Measurements from ENCODE around the gene GP9. TPM values are rescaled to one million over a fixed set of nuclear protein-coding genes. Genes with fewer than 3 reads are reported as not detected.

GP9 gene
- polyA plus RNA-seq, 1 donor from 2014 or later: not detected

DNA sequence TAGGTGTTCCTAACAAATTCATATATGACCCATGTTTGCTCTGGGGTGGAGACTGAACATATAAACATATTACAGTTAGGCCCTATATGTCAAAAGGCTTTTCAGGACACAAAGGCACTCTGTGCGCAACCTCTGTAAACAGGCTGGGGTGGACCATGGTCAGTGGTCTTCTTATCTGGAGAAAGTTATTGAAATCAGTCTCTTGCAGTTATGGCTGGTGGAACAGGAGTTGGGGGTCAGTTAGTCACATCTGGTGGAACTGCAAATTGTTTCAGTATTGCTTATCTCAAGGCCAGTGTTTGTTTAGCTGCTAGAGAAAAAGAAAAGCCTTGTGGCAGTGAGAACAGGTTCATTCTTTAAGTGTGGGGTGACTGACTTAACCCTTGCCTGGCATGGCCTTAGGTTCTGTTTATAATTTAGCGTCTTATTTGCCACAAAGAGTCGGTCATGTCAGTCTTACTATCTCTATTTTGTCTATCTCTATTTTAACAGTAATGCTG is 5.9 kb upstream of the GP9 start:
- Histone ChIP-seq H3K9me3 (ENCODE audit: low read length) (no peaks in the 10 kb centered on the region), H3K9ac (ENCODE audit: low read length) (no peak overlapping the region), H3K79me2 (replicated peaks; ENCODE audit: insufficient read depth, low read length) (no peaks in the 10 kb centered on the region), H3K4me3 (ENCODE audit: low read length) (no peak overlapping the region), H4K20me1 (ENCODE audit: insufficient read depth) (no peaks in the 10 kb centered on the region), H2AFZ (ENCODE audit: low read depth, low read length) (no peak overlapping the region), H3K27ac (ENCODE audit: low read length) (no peak overlapping the region), H3F3A (ENCODE audit: insufficient read depth, low read length, poor library complexity, severe bottlenecking) (no peaks in the 10 kb centered on the region), H3K36me3 (ENCODE audit: insufficient read depth, low read length) (no peaks in the 10 kb centered on the region), H3K9me2 (ENCODE audit: insufficient read depth, low read length) (no peaks in the 10 kb centered on the region), H3K4me2 (ENCODE audit: low read length) (no peak overlapping the region), H3K27me3 (ENCODE audit: insufficient read depth, low read depth, low read length) (no peaks in the 10 kb centered on the region)
- TF ChIP-seq, protein P1, sequence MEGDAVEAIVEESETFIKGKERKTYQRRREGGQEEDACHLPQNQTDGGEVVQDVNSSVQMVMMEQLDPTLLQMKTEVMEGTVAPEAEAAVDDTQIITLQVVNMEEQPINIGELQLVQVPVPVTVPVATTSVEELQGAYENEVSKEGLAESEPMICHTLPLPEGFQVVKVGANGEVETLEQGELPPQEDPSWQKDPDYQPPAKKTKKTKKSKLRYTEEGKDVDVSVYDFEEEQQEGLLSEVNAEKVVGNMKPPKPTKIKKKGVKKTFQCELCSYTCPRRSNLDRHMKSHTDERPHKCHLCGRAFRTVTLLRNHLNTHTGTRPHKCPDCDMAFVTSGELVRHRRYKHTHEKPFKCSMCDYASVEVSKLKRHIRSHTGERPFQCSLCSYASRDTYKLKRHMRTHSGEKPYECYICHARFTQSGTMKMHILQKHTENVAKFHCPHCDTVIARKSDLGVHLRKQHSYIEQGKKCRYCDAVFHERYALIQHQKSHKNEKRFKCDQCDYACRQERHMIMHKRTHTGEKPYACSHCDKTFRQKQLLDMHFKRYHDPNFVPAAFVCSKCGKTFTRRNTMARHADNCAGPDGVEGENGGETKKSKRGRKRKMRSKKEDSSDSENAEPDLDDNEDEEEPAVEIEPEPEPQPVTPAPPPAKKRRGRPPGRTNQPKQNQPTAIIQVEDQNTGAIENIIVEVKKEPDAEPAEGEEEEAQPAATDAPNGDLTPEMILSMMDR (IDR thresholded peaks at IDR 0.05; ENCODE audit: poor library complexity, severe bottlenecking): no peak
- TF ChIP-seq POLR2AphosphoS5 (IDR thresholded peaks at IDR 0.05) (no peak), EZH2 (IDR thresholded peaks at IDR 0.05; ENCODE audit: borderline replicate concordance, insufficient read depth, low read length, poor library complexity, severe bottlenecking) (no peak), SMC3 (conservative IDR thresholded peaks at IDR 0.05; ENCODE audit: poor library complexity) (no peak), EP300 (conservative IDR thresholded peaks at IDR 0.05; ENCODE audit: poor library complexity, severe bottlenecking) (no peak), MXI1 (conservative IDR thresholded peaks at IDR 0.05; ENCODE audit: poor library complexity, severe bottlenecking) (no peak), RAD21 (conservative IDR thresholded peaks at IDR 0.05) (no peak), TAF1 (IDR thresholded peaks at IDR 0.05; ENCODE audit: low read depth) (no peak)
- TF ChIP-seq, protein P2, sequence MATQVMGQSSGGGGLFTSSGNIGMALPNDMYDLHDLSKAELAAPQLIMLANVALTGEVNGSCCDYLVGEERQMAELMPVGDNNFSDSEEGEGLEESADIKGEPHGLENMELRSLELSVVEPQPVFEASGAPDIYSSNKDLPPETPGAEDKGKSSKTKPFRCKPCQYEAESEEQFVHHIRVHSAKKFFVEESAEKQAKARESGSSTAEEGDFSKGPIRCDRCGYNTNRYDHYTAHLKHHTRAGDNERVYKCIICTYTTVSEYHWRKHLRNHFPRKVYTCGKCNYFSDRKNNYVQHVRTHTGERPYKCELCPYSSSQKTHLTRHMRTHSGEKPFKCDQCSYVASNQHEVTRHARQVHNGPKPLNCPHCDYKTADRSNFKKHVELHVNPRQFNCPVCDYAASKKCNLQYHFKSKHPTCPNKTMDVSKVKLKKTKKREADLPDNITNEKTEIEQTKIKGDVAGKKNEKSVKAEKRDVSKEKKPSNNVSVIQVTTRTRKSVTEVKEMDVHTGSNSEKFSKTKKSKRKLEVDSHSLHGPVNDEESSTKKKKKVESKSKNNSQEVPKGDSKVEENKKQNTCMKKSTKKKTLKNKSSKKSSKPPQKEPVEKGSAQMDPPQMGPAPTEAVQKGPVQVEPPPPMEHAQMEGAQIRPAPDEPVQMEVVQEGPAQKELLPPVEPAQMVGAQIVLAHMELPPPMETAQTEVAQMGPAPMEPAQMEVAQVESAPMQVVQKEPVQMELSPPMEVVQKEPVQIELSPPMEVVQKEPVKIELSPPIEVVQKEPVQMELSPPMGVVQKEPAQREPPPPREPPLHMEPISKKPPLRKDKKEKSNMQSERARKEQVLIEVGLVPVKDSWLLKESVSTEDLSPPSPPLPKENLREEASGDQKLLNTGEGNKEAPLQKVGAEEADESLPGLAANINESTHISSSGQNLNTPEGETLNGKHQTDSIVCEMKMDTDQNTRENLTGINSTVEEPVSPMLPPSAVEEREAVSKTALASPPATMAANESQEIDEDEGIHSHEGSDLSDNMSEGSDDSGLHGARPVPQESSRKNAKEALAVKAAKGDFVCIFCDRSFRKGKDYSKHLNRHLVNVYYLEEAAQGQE (IDR thresholded peaks at IDR 0.05; ENCODE audit: borderline replicate concordance): no peak

DNA sequence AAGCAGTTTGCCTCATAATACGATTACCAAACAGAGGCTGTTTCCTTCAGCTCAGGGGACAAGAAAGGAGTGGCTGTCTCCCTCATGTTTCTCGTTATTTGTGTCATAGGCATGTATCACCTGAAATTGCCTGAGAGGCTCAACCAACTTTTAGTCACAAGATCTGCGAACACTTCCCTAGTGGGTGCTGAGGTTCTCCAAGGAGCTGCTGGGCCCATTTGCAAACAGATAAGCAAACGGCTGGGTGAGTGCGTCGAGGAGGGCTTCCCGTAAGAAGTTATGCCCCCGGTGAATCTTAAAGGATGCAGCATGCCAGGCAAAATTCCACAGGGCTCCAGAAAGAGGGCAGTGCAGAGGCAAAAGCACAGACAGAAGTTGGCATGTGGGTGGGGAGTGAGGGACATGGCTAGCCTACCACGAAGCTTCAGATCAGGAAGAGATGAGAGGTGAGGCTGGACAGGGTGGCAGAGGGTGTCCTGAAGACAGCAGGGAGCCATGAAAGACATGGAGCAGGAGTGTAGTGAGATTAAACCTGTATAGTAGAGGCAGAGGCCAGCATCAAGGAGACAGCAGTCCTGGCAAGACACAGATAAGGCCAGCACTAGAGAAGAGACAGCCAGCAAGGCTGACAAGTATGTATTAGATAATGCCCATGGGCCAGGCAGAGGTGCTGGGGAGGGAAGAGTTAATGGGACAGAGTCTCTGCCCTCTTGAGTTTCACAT is 4.0 kb upstream of the GP9 start:
- Histone ChIP-seq H3K27me3 (ENCODE audit: insufficient read depth, low read depth, low read length) (no peaks in the 10 kb centered on the region), H3K4me2 (ENCODE audit: low read length) (no peak overlapping the region), H3K9me3 (ENCODE audit: low read length) (no peaks in the 10 kb centered on the region), H3K79me2 (replicated peaks; ENCODE audit: insufficient read depth, low read length) (no peaks in the 10 kb centered on the region), H3K9me2 (ENCODE audit: insufficient read depth, low read length) (no peaks in the 10 kb centered on the region), H4K20me1 (ENCODE audit: insufficient read depth) (no peaks in the 10 kb centered on the region), H3K4me3 (ENCODE audit: low read length) (no peak overlapping the region), H2AFZ (ENCODE audit: low read depth, low read length) (no peak overlapping the region), H3K27ac (ENCODE audit: low read length) (no peak overlapping the region), H3K36me3 (ENCODE audit: insufficient read depth, low read length) (no peaks in the 10 kb centered on the region), H3F3A (ENCODE audit: insufficient read depth, low read length, poor library complexity, severe bottlenecking) (no peaks in the 10 kb centered on the region), H3K9ac (ENCODE audit: low read length) (no peak overlapping the region)
- TF ChIP-seq, protein P2 (IDR thresholded peaks at IDR 0.05; ENCODE audit: borderline replicate concordance): no peak
- TF ChIP-seq POLR2AphosphoS5 (IDR thresholded peaks at IDR 0.05): no peak
- TF ChIP-seq, protein P1 (IDR thresholded peaks at IDR 0.05; ENCODE audit: poor library complexity, severe bottlenecking): no peak
- no peak for TF ChIP-seq EP300 (conservative IDR thresholded peaks at IDR 0.05; ENCODE audit: poor library complexity, severe bottlenecking)
- no peak for TF ChIP-seq RAD21 (conservative IDR thresholded peaks at IDR 0.05)
- TF ChIP-seq TAF1 (IDR thresholded peaks at IDR 0.05; ENCODE audit: low read depth): no peak
- TF ChIP-seq MXI1 (conservative IDR thresholded peaks at IDR 0.05; ENCODE audit: poor library complexity, severe bottlenecking): no peak
- TF ChIP-seq EZH2 (IDR thresholded peaks at IDR 0.05; ENCODE audit: borderline replicate concordance, insufficient read depth, low read length, poor library complexity, severe bottlenecking): no peak
- no peak for TF ChIP-seq SMC3 (conservative IDR thresholded peaks at IDR 0.05; ENCODE audit: poor library complexity)
